CD4-positive, alpha-beta memory T cell (primary cell): ENCODE results near the gene WNT3A. TPM values are rescaled to one million over a fixed set of nuclear protein-coding genes. Genes with fewer than 3 reads are reported as not detected.
A peak's percentile ranks its signal among the peaks of the same experiment; 100 is the strongest.

Experiments
- CTCF ChIA-PET: fragments of 350-600 bp; sonication (Branson Sonifier 250); formaldehyde crosslinking; loops from one replicate; lab custom pipeline; 2021; ENCODE audit warnings: inconsistent platforms; ENCODE audit not compliant: partially characterized antibody; lab: Charles Lee
- POLR2A ChIA-PET: fragments of 350-600 bp; sonication (Branson Sonifier 250); formaldehyde crosslinking; loops from one replicate; lab custom pipeline; 2021; ENCODE audit not compliant: partially characterized antibody; lab: Charles Lee
- DNase-seq, 5 donors: peaks; one replicate each; pipeline versions ENCODE4 v3.0.0 to v3.0.0-alpha.2; 2020 to 2022; ENCODE audit warnings: mixed read lengths in 1 of 5
- H3K27ac ChIP-seq: one replicate; pipeline ENCODE4 v1.7.0; 2013; ENCODE audit warnings: low read depth, low read length
- H3K27me3 ChIP-seq: 2 replicates; pipeline ENCODE4 v1.7.0; 2013; ENCODE audit warnings: mild to moderate bottlenecking, low read length, moderate library complexity; ENCODE audit not compliant: insufficient read depth
- H3K36me3 ChIP-seq: 2 replicates; pipeline ENCODE4 v1.7.0; 2013; ENCODE audit warnings: mild to moderate bottlenecking, low read length, moderate library complexity; ENCODE audit not compliant: insufficient read depth
- H3K4me1 ChIP-seq: 2 replicates; pipeline ENCODE4 v1.7.0; 2013; ENCODE audit warnings: mild to moderate bottlenecking, low read length, moderate library complexity; ENCODE audit not compliant: insufficient read depth
- H3K4me3 ChIP-seq, 2 donors: one replicate each; pipeline ENCODE4 v1.7.0; 2013; ENCODE audit warnings: low read length in 2 of 2, mild to moderate bottlenecking in 1 of 2
- H3K9me3 ChIP-seq, 2 donors: one replicate each; pipeline ENCODE4 v1.7.0; 2013; ENCODE audit warnings: low read length in 2 of 2, control low read depth in 1 of 2; ENCODE audit not compliant: control insufficient read depth in 1 of 2
- H3K27ac Mint-ChIP-seq, 7 donors: one replicate each; pipeline ENCODE4 v1.8.0; 2020 to 2021; ENCODE audit warnings: mixed read lengths in 7 of 7, mild to moderate bottlenecking in 6 of 7, inconsistent platforms in 3 of 7, moderate library complexity in 3 of 7
- H3K27me3 Mint-ChIP-seq, 2 donors: one replicate each; pipeline ENCODE4 v1.8.0; 2020 to 2021; ENCODE audit warnings: mixed read lengths in 2 of 2
- H3K36me3 Mint-ChIP-seq, 2 donors: one replicate each; pipeline ENCODE4 v1.8.0; 2020 to 2021; ENCODE audit warnings: mixed read lengths in 2 of 2, inconsistent platforms in 1 of 2, mild to moderate bottlenecking in 1 of 2
- H3K4me1 Mint-ChIP-seq, 4 donors: one replicate each; pipeline ENCODE4 v1.8.0; 2020 to 2021; ENCODE audit warnings: mixed read lengths in 4 of 4, mild to moderate bottlenecking in 1 of 4
- H3K4me3 Mint-ChIP-seq, 8 donors: one replicate each; pipeline ENCODE4 v1.8.0; 2020 to 2021; ENCODE audit warnings: mixed read lengths in 8 of 8, mild to moderate bottlenecking in 7 of 8, moderate library complexity in 6 of 8, inconsistent platforms in 3 of 8
- H3K9me3 Mint-ChIP-seq, 8 donors: one replicate each; pipeline ENCODE4 v1.8.0; 2020 to 2021; ENCODE audit warnings: mixed read lengths in 8 of 8, mild to moderate bottlenecking in 5 of 8, inconsistent platforms in 3 of 8, moderate library complexity in 1 of 8
- intact Hi-C: fragments of 100-400 bp; cut with micrococcal nuclease; formaldehyde crosslinking; loops from one replicate; pipeline ENCODE4 v1.15.1; 2023
- polyA plus RNA-seq, 2 donors: library from polyadenylated mRNA; unstranded; fragments of 300-500 nt; fragmentation: Illumina TruSeq; gene quantifications; one replicate each; pipeline ENCODE4 v1.2.3, GENCODE V29; 2021
- total RNA-seq, 2 experiments: library from RNA; stranded (reverse); gene quantifications; one replicate each; pipeline ENCODE4 v1.2.3, GENCODE V29; 2021

WNT3A gene
- total and polyA plus RNA-seq, 4 experiments from 2014 or later = not detected

- H3K4me3 ChIP-seq = peak within 1 kb of the TSS; percentile 80 to 97
- Mint-ChIP-seq H3K4me1 (peaks cover 36 to 57% (median 45%) of the 10 kb centered on the region in 4 donors), H3K27me3 (no peaks in the 10 kb centered on the region), H3K27ac (peak within 1 kb of the TSS; percentile 95 to 99 (median 97)), H3K36me3 (peaks cover 9 to 31% of the 10 kb centered on the region in 2 donors), H3K9me3 (no peaks in the 10 kb centered on the region), H3K4me3 (peak within 1 kb of the TSS; percentile 90 to 96 (median 94))
- DNase-seq = peak; percentile 88 to 97 (median 95)
- H3K27me3 ChIP-seq = no peaks in the 10 kb centered on the region
- H3K27ac ChIP-seq = peak within 1 kb of the TSS; percentile 97
- POLR2A ChIA-PET = interaction anchor here (0.7 to 11.9 kb wide), 26 partner anchors 9 to 1172 kb away, joined by 3 to 146 read pairs (median 4); partner anchors contain the start of genes C1orf35, COQ8A, GUK1 and IBA57
- no peaks in the 10 kb centered on the region for H3K36me3 ChIP-seq
- CTCF ChIA-PET = interaction anchor here (1.0 to 1.5 kb wide), 4 partner anchors 20 to 376 kb away, joined by 3 to 4 read pairs (median 3); no protein-coding TSS in a partner anchor
- H3K4me1 ChIP-seq = peaks cover 53% of the 10 kb centered on the region
- H3K9me3 ChIP-seq = no peaks in the 10 kb centered on the region
- intact Hi-C loops = loop anchor here (1.0 to 10.0 kb wide), 8 partner anchors 21 to 1542 kb away; partner anchors contain the start of genes C1orf35, GUK1, MRPL55 and TAF5L
These were observed 75.6 kb downstream of the WNT3A start, which contains the start of gene ARF1 for GRCh38 chr1:228082214-228082917. ARF1 (plus strand) TSS chr1:228082708; CDS start chr1:228097115, 14,407 bp downstream.

- Histone ChIP-seq H3K4me3 (peak overlapping the region; percentile 80 to 97), H3K9me3 (no peaks in the 10 kb centered on the region), H3K36me3 (no peaks in the 10 kb centered on the region), H3K4me1 (peaks cover 62% of the 10 kb centered on the region), H3K27me3 (no peaks in the 10 kb centered on the region), H3K27ac (peak overlapping the region; percentile 97)
- peaks cover 13 to 38% of the 10 kb centered on the region in 2 donors for H3K36me3 Mint-ChIP-seq
- H3K4me3 Mint-ChIP-seq = peak overlapping the region; percentile 90 to 96 (median 94)
- POLR2A ChIA-PET = interaction anchor here (0.7 to 11.9 kb wide), 23 partner anchors 10 to 1172 kb away, joined by 3 to 146 read pairs (median 5); partner anchors contain the start of genes C1orf35, GUK1, IBA57 and MRPL55
- H3K4me1 Mint-ChIP-seq = peaks cover 44 to 65% (median 52%) of the 10 kb centered on the region in 4 donors
- intact Hi-C loops = loop anchor here (1.0 to 10.0 kb wide), 8 partner anchors 20 to 1542 kb away; partner anchors contain the start of genes C1orf35, GUK1, MRPL55 and TAF5L
- H3K9me3 Mint-ChIP-seq = no peaks in the 10 kb centered on the region
- no peaks in the 10 kb centered on the region for H3K27me3 Mint-ChIP-seq
- CTCF ChIA-PET = interaction anchor here (1.0 to 1.6 kb wide), 6 partner anchors 15 to 375 kb away, joined by 3 to 5 read pairs (median 4); no protein-coding TSS in a partner anchor
- DNase-seq = peak in 2 of 5 donors; percentile 26 to 30
- H3K27ac Mint-ChIP-seq = peak overlapping the region; percentile 95 to 99 (median 97)
These were observed 76.4 kb downstream of the WNT3A start for GRCh38 chr1:228082918-228083870.

GRCh38 chr1:228083871-228084278, 77.1 kb downstream of the WNT3A start:
- intact Hi-C loops = loop anchor here (2.0 to 10.0 kb wide), 3 partner anchors 319 to 1541 kb away; partner anchors contain the start of genes TAF5L and URB2
- H3K27me3 ChIP-seq = no peaks in the 10 kb centered on the region
- H3K27ac ChIP-seq = peak overlapping the region; percentile 97
- H3K4me1 ChIP-seq = peaks cover 68% of the 10 kb centered on the region
- H3K9me3 ChIP-seq = no peaks in the 10 kb centered on the region
- ChIA-PET POLR2A (interaction anchor here (1.0 to 11.9 kb wide), 8 partner anchors 12 to 381 kb away, joined by 3 to 146 read pairs (median 12); partner anchors contain the start of genes C1orf35, GUK1, IBA57 and MRPL55), CTCF (interaction anchor here (0.9 to 1.6 kb wide), 5 partner anchors 14 to 84 kb away, joined by 3 to 5 read pairs (median 4); no protein-coding TSS in a partner anchor)
- H3K9me3 Mint-ChIP-seq = no peaks in the 10 kb centered on the region
- peaks cover 13 to 44% of the 10 kb centered on the region in 2 donors for H3K36me3 Mint-ChIP-seq
- peaks cover 49 to 72% (median 58%) of the 10 kb centered on the region in 4 donors for H3K4me1 Mint-ChIP-seq
- DNase-seq = no peak
- H3K4me3 ChIP-seq = peak overlapping the region; percentile 80 to 97
- H3K27me3 Mint-ChIP-seq = no peaks in the 10 kb centered on the region
- H3K4me3 Mint-ChIP-seq = peak overlapping the region; percentile 90 to 96 (median 94)
- H3K36me3 ChIP-seq = peaks cover 5% of the 10 kb centered on the region
- H3K27ac Mint-ChIP-seq = peak overlapping the region; percentile 95 to 99 (median 97)

GRCh38 chr1:228084325-228084724, 77.5 kb downstream of the WNT3A start:
- intact Hi-C loops = loop anchor here (10.0 kb wide), 2 partner anchors 320 to 1540 kb away; partner anchors contain the start of genes TAF5L and URB2
- Mint-ChIP-seq H3K9me3 (no peaks in the 10 kb centered on the region), H3K36me3 (peaks cover 13 to 45% of the 10 kb centered on the region in 2 donors), H3K27ac (peak overlapping the region; percentile 95 to 99 (median 97)), H3K4me1 (peaks cover 53 to 74% (median 62%) of the 10 kb centered on the region in 4 donors), H3K27me3 (no peaks in the 10 kb centered on the region), H3K4me3 (peak overlapping the region; percentile 90 to 96 (median 94))
- ChIA-PET POLR2A (interaction anchor here (1.2 to 11.9 kb wide), 6 partner anchors 12 to 82 kb away, joined by 4 to 146 read pairs (median 14); partner anchors contain the start of genes C1orf35, GUK1, IBA57 and MRPL55), CTCF (interaction anchor here (0.9 to 1.6 kb wide), 5 partner anchors 14 to 84 kb away, joined by 3 to 5 read pairs (median 4); no protein-coding TSS in a partner anchor)
- peak overlapping the region; percentile 80 to 97 for H3K4me3 ChIP-seq
- H3K4me1 ChIP-seq = peaks cover 73% of the 10 kb centered on the region
- H3K27me3 ChIP-seq = no peaks in the 10 kb centered on the region
- H3K27ac ChIP-seq = peak overlapping the region; percentile 97
- DNase-seq = no peak
- no peaks in the 10 kb centered on the region for H3K9me3 ChIP-seq
- peaks cover 6% of the 10 kb centered on the region for H3K36me3 ChIP-seq

GRCh38 chr1:228084797-228085196, 78.0 kb downstream of the WNT3A start:
- Mint-ChIP-seq H3K27ac (peak overlapping the region; percentile 95 to 99 (median 97)), H3K4me3 (peak overlapping the region; percentile 90 to 96 (median 94)), H3K4me1 (peaks cover 55 to 76% (median 66%) of the 10 kb centered on the region in 4 donors), H3K27me3 (no peaks in the 10 kb centered on the region), H3K9me3 (no peaks in the 10 kb centered on the region), H3K36me3 (peaks cover 13 to 44% of the 10 kb centered on the region in 2 donors)
- ChIA-PET CTCF (interaction anchor here (0.9 to 1.2 kb wide), 3 partner anchors 13 to 85 kb away, joined by 3 to 5 read pairs (median 3); no protein-coding TSS in a partner anchor), POLR2A (interaction anchor here (2.2 to 11.9 kb wide), 3 partner anchors 11 to 81 kb away, joined by 11 to 146 read pairs (median 15); partner anchors contain the start of genes GUK1 and IBA57)
- H3K4me3 ChIP-seq = peak overlapping the region; percentile 80 to 97
- peaks cover 6% of the 10 kb centered on the region for H3K36me3 ChIP-seq
- no peak for DNase-seq
- peak overlapping the region; percentile 97 for H3K27ac ChIP-seq
- intact Hi-C loops = loop anchor here (10.0 kb wide), 2 partner anchors 320 to 1540 kb away; partner anchors contain the start of genes TAF5L and URB2
- no peaks in the 10 kb centered on the region for H3K27me3 ChIP-seq
- H3K4me1 ChIP-seq = peaks cover 78% of the 10 kb centered on the region
- H3K9me3 ChIP-seq = no peaks in the 10 kb centered on the region
